ENCODE data around the gene EPHA1.
A peak's percentile ranks its signal among the peaks of the same experiment; 100 is the strongest.

Gene EPHA1

DNA sequence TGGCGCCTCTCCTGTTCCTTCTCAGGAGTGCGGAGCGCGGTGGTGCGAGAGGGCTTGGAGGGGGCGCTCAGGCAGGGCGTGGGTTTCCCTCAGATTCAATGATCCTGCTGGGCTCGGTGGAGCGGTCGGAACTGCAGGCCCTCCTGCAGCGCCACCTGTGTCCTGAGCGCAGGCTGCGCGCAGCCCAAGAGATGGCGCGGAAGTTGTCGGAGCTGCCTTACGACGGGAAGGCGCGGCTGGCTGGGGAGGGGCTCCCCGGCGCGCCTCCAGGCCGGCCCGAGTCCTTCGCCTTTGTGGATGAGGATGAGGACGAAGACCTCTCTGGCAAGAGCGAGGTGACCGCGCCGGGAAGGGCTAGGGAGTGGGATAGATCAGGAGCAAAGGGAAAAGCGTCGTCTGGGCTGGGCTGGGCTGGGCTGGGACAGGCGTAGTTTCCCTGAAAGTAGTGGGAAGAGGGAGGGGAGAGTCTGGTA is 63.2 kb downstream of the EPHA1 start:
- H3K4me3 ChIP-seq (replicated peaks in 1 of 2; ENCODE audit: low read depth in 2 of 2, low read length in 2 of 2) = no peak overlapping the region
- DNase-seq (ENCODE audit: low read depth in 2 of 2) = peak; percentile 19 to 25
- TF ChIP-seq, protein P1, sequence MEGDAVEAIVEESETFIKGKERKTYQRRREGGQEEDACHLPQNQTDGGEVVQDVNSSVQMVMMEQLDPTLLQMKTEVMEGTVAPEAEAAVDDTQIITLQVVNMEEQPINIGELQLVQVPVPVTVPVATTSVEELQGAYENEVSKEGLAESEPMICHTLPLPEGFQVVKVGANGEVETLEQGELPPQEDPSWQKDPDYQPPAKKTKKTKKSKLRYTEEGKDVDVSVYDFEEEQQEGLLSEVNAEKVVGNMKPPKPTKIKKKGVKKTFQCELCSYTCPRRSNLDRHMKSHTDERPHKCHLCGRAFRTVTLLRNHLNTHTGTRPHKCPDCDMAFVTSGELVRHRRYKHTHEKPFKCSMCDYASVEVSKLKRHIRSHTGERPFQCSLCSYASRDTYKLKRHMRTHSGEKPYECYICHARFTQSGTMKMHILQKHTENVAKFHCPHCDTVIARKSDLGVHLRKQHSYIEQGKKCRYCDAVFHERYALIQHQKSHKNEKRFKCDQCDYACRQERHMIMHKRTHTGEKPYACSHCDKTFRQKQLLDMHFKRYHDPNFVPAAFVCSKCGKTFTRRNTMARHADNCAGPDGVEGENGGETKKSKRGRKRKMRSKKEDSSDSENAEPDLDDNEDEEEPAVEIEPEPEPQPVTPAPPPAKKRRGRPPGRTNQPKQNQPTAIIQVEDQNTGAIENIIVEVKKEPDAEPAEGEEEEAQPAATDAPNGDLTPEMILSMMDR (IDR thresholded peaks at IDR 0.05; ENCODE audit: low read depth, low read length) = peak; percentile 40

DNA sequence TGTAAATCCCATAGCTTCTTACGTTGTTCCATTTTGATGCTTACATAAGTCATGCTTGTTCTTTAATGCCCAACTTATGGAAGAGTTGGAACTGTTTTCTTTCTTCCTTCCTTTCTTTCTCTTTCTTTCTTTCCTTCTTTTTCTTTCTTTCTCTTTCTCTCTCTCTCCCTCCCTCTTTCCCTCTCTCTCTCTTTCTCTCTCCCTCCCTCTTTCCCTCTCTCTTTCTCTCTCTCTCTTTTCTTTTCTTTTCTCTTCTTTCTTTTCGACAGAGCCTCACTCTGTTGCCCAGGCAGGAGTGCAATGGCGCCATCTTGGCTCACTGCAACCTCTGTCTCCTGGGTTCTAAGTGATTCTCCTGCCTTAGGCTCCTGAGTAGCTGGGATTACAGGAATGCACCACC is 65.1 kb downstream of the EPHA1 start:
- TF ChIP-seq, protein P1 (IDR thresholded peaks at IDR 0.05; ENCODE audit: low read depth, low read length) = no peak
- H3K4me3 ChIP-seq (replicated peaks in 1 of 2; ENCODE audit: low read depth in 2 of 2, low read length in 2 of 2) = no peak overlapping the region

DNA sequence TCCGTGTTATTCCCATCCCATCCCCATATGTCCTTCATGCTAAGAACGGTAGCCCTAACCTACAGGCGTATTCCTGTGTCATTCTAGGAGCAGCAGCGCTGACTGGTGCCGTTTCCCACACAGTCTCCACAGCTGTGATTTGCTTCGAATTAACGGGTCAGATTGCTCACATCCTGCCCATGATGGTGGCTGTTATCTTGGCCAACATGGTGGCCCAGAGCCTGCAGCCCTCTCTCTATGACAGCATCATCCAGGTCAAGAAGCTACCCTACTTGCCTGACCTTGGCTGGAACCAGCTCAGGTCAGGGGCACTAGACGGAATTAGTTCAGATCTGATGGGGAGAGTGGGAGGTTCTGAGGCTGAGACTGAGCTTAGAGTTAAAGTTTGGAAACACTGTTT is 66.8 kb downstream of the EPHA1 start:
- H3K4me3 ChIP-seq (replicated peaks in 1 of 2; ENCODE audit: low read depth in 2 of 2, low read length in 2 of 2) = no peak overlapping the region
- no peak for DNase-seq (ENCODE audit: low read depth in 2 of 2)
- TF ChIP-seq, protein P1 (IDR thresholded peaks at IDR 0.05; ENCODE audit: low read depth, low read length) = no peak

More for the DNA sequence above, 65.1 kb downstream of the EPHA1 start:
- DNase-seq (ENCODE audit: low read depth in 2 of 2) = no peak

Data from cardiac fibroblast (primary cell).